ENCODE data around the gene KIF6.

The KIF6 gene

GRCh38 chr6:39295611-39296011 lies 429.6 kb downstream of the KIF6 start:
- Histone ChIP-seq H3K36me3 (ENCODE audit: insufficient read depth, low read length) (no peaks in the 10 kb centered on the region), H3K9ac (ENCODE audit: low read length) (no peak overlapping the region), H3K4me1 (ENCODE audit: insufficient read depth, low read length, severe bottlenecking) (no peaks in the 10 kb centered on the region), H3K9me2 (ENCODE audit: low read depth, low read length) (no peaks in the 10 kb centered on the region), H3K4me3 (ENCODE audit: low read depth, low read length, poor library complexity, severe bottlenecking) (no peak overlapping the region), H3F3A (ENCODE audit: insufficient read depth, low read length) (no peaks in the 10 kb centered on the region), H2AFZ (ENCODE audit: low read length) (no peak overlapping the region), H4K20me1 (ENCODE audit: insufficient read depth, low read length) (no peaks in the 10 kb centered on the region), H3K27ac (ENCODE audit: low read depth, low read length, poor library complexity, severe bottlenecking) (no peak overlapping the region), H3K9me3 (ENCODE audit: low read length) (no peaks in the 10 kb centered on the region), H3K79me2 (ENCODE audit: insufficient read depth, low read length) (no peaks in the 10 kb centered on the region), H3K4me2 (ENCODE audit: low read length) (no peak overlapping the region), H3K27me3 (ENCODE audit: insufficient read depth, low read length) (no peaks in the 10 kb centered on the region)
- TF ChIP-seq EZH2 (IDR thresholded peaks at IDR 0.05; ENCODE audit: borderline replicate concordance, low read length) (no peak), CTCF (IDR thresholded peaks at IDR 0.05; ENCODE audit: low read length) (no peak)

GRCh38 chr6:39294899-39295298 lies 430.3 kb downstream of the KIF6 start:
- no peaks in the 10 kb centered on the region for H3K79me2 ChIP-seq (ENCODE audit: insufficient read depth, low read length)
- H3K4me2 ChIP-seq (ENCODE audit: low read length) = no peak overlapping the region
- no peaks in the 10 kb centered on the region for H3K9me2 ChIP-seq (ENCODE audit: low read depth, low read length)
- no peak overlapping the region for H2AFZ ChIP-seq (ENCODE audit: low read length)
- no peaks in the 10 kb centered on the region for H3K27me3 ChIP-seq (ENCODE audit: insufficient read depth, low read length)
- H3K27ac ChIP-seq (ENCODE audit: low read depth, low read length, poor library complexity, severe bottlenecking) = no peak overlapping the region
- H3F3A ChIP-seq (ENCODE audit: insufficient read depth, low read length) = no peaks in the 10 kb centered on the region
- H3K9me3 ChIP-seq (ENCODE audit: low read length) = no peaks in the 10 kb centered on the region
- H3K9ac ChIP-seq (ENCODE audit: low read length) = no peak overlapping the region
- no peaks in the 10 kb centered on the region for H4K20me1 ChIP-seq (ENCODE audit: insufficient read depth, low read length)
- no peak overlapping the region for H3K4me3 ChIP-seq (ENCODE audit: low read depth, low read length, poor library complexity, severe bottlenecking)
- no peaks in the 10 kb centered on the region for H3K4me1 ChIP-seq (ENCODE audit: insufficient read depth, low read length, severe bottlenecking)
- no peak for TF ChIP-seq EZH2 (IDR thresholded peaks at IDR 0.05; ENCODE audit: borderline replicate concordance, low read length)
- no peak for TF ChIP-seq CTCF (IDR thresholded peaks at IDR 0.05; ENCODE audit: low read length)
- H3K36me3 ChIP-seq (ENCODE audit: insufficient read depth, low read length) = no peaks in the 10 kb centered on the region

GRCh38 chr6:39294133-39294532 lies 431.1 kb downstream of the KIF6 start:
- H2AFZ ChIP-seq (ENCODE audit: low read length) = no peak overlapping the region
- H3K27me3 ChIP-seq (ENCODE audit: insufficient read depth, low read length) = no peaks in the 10 kb centered on the region
- no peaks in the 10 kb centered on the region for H3K79me2 ChIP-seq (ENCODE audit: insufficient read depth, low read length)
- H3K27ac ChIP-seq (ENCODE audit: low read depth, low read length, poor library complexity, severe bottlenecking) = no peak overlapping the region
- H3K36me3 ChIP-seq (ENCODE audit: insufficient read depth, low read length) = no peaks in the 10 kb centered on the region
- H3K9ac ChIP-seq (ENCODE audit: low read length) = no peak overlapping the region
- H3K4me3 ChIP-seq (ENCODE audit: low read depth, low read length, poor library complexity, severe bottlenecking) = no peak overlapping the region
- no peaks in the 10 kb centered on the region for H3F3A ChIP-seq (ENCODE audit: insufficient read depth, low read length)
- H4K20me1 ChIP-seq (ENCODE audit: insufficient read depth, low read length) = no peaks in the 10 kb centered on the region
- H3K4me2 ChIP-seq (ENCODE audit: low read length) = no peak overlapping the region
- TF ChIP-seq EZH2 (IDR thresholded peaks at IDR 0.05; ENCODE audit: borderline replicate concordance, low read length) = no peak
- no peak for TF ChIP-seq CTCF (IDR thresholded peaks at IDR 0.05; ENCODE audit: low read length)
- H3K9me3 ChIP-seq (ENCODE audit: low read length) = no peaks in the 10 kb centered on the region
- H3K4me1 ChIP-seq (ENCODE audit: insufficient read depth, low read length, severe bottlenecking) = no peaks in the 10 kb centered on the region
- H3K9me2 ChIP-seq (ENCODE audit: low read depth, low read length) = no peaks in the 10 kb centered on the region

Measured in OCI-LY1 (cell line).